Astrocyte (in vitro differentiated cells and primary cell): ENCODE data around the gene DFFB. TPM values are rescaled to one million over a fixed set of nuclear protein-coding genes. Genes with fewer than 3 reads are reported as not detected.

Experiments used
- DNase-seq: peaks from one replicate; pipeline ENCODE4 v3.0.0-alpha.2; 2010; ENCODE audit warnings: low read depth
- FAIRE-seq: peaks from 2 replicates; lab custom pipeline; 2011; peaks lifted over from hg19 to GRCh38; lab: Jason Lieb, UNC
- H2AFZ ChIP-seq: 2 replicates; pipeline ENCODE4 v1.6.0; 2012; ENCODE audit warnings: low read depth, low read length, inconsistent platforms
- H3K27ac ChIP-seq: 2 replicates; pipeline ENCODE4 v1.5.1; 2011; ENCODE audit warnings: low read depth, low read length, inconsistent platforms
- H3K27me3 ChIP-seq: 2 replicates; pipeline ENCODE4 v1.6.0; 2011; ENCODE audit warnings: low read length, inconsistent platforms; ENCODE audit not compliant: insufficient read depth
- H3K36me3 ChIP-seq: 2 replicates; pipeline ENCODE4 v1.5.1; 2011; ENCODE audit warnings: low read length, inconsistent platforms; ENCODE audit not compliant: insufficient read depth
- H3K4me1 ChIP-seq: 2 replicates; pipeline ENCODE4 v1.5.1; 2011; ENCODE audit warnings: low read length, inconsistent platforms; ENCODE audit not compliant: insufficient read depth
- H3K4me2 ChIP-seq: 2 replicates; pipeline ENCODE4 v1.6.0; 2012; ENCODE audit warnings: low read length, inconsistent platforms
- H3K4me3 ChIP-seq: 2 replicates; pipeline ENCODE4 v1.5.1; 2011; ENCODE audit warnings: low read depth, mild to moderate bottlenecking, low read length, inconsistent platforms; ENCODE audit not compliant: insufficient read depth
- H3K79me2 ChIP-seq: 2 replicates; pipeline ENCODE4 v1.6.0; 2012; ENCODE audit warnings: mild to moderate bottlenecking, low read length, inconsistent platforms; ENCODE audit not compliant: insufficient read depth
- H3K9ac ChIP-seq: 2 replicates; pipeline ENCODE4 v1.6.0; 2012; ENCODE audit warnings: mild to moderate bottlenecking, low read length, inconsistent platforms
- H3K9me3 ChIP-seq: 2 replicates; pipeline ENCODE4 v1.5.1; 2012; ENCODE audit warnings: low read depth, mild to moderate bottlenecking, low read length, inconsistent platforms; ENCODE audit not compliant: insufficient read depth
- H4K20me1 ChIP-seq: 2 replicates; pipeline ENCODE4 v1.6.0; 2012; ENCODE audit warnings: low read length, inconsistent platforms; ENCODE audit not compliant: insufficient read depth
- H3K27ac Mint-ChIP-seq: one replicate; pipeline ENCODE4 v1.8.0; 2021; ENCODE audit warnings: mild to moderate bottlenecking, mixed read lengths; ENCODE audit not compliant: unreplicated experiment
- H3K27me3 Mint-ChIP-seq: one replicate; pipeline ENCODE4 v1.8.0; 2021; ENCODE audit warnings: low read depth, mixed read lengths; ENCODE audit not compliant: unreplicated experiment
- H3K36me3 Mint-ChIP-seq: one replicate; pipeline ENCODE4 v1.8.0; 2021; ENCODE audit warnings: low read depth, mixed read lengths; ENCODE audit not compliant: unreplicated experiment
- H3K4me1 Mint-ChIP-seq: one replicate; pipeline ENCODE4 v1.8.0; 2021; ENCODE audit warnings: low read depth, mixed read lengths; ENCODE audit not compliant: unreplicated experiment
- H3K4me3 Mint-ChIP-seq: one replicate; pipeline ENCODE4 v1.8.0; 2021; ENCODE audit warnings: mild to moderate bottlenecking, moderate library complexity, mixed read lengths; ENCODE audit not compliant: unreplicated experiment
- H3K9me3 Mint-ChIP-seq: one replicate; pipeline ENCODE4 v1.8.0; 2021; ENCODE audit warnings: mild to moderate bottlenecking, mixed read lengths; ENCODE audit not compliant: unreplicated experiment
- EZH2 ChIP-seq: IDR thresholded peaks from 2 replicates; pipeline ENCODE4 v1.6.1; 2012; ENCODE audit warnings: mild to moderate bottlenecking, low read length, inconsistent platforms; ENCODE audit not compliant: insufficient read depth
- total RNA-seq: library from RNA; stranded (reverse); gene quantifications from 2 replicates; pipeline ENCODE4 v1.2.1, GENCODE V29; 2021
- TF ChIP-seq, protein P1 (sequence below): IDR thresholded peaks from 2 replicates; pipeline ENCODE4 v1.5.1; 2011; ENCODE audit warnings: low read depth, mild to moderate bottlenecking, inconsistent platforms, low read length, moderate library complexity; ENCODE audit not compliant: insufficient read depth

DFFB gene
- total RNA-seq, 1 donor from 2014 or later = 7.4 TPM

DNA sequence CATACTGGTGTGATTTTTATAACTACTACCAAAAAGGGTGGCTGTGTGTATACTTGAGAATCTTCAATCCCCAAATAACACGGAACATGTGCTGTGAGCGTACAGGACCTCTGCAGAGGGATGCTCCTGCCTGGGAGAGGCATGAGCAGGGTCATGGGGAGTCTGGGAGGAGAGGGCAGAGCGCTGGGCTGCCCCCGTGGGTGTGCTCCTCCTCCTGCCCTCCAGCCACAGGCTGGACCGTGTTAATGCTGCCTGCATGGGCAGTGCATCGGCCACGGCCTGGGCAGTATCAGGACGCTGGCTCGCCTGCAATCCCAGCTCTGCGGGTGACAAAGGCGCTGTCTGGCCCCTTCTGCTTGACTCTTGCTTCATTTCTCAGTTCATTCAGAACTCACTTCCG lies 6.4 kb upstream of the DFFB start:
- Mint-ChIP-seq H3K4me3 (no peak overlapping the region), H3K36me3 (peaks cover 4% of the 10 kb centered on the region), H3K4me1 (peaks cover 5% of the 10 kb centered on the region), H3K27me3 (no peaks in the 10 kb centered on the region), H3K27ac (no peak overlapping the region), H3K9me3 (no peaks in the 10 kb centered on the region)
- H3K27ac ChIP-seq = no peak overlapping the region
- no peak overlapping the region for H2AFZ ChIP-seq
- H3K79me2 ChIP-seq = peaks cover 33% of the 10 kb centered on the region
- no peaks in the 10 kb centered on the region for H3K27me3 ChIP-seq
- H3K9ac ChIP-seq = no peak overlapping the region
- H3K4me3 ChIP-seq = no peak overlapping the region
- H4K20me1 ChIP-seq = peaks cover 28% of the 10 kb centered on the region
- no peak overlapping the region for H3K4me2 ChIP-seq
- H3K9me3 ChIP-seq = no peaks in the 10 kb centered on the region
- TF ChIP-seq EZH2 = no peak
- TF ChIP-seq, protein P1, sequence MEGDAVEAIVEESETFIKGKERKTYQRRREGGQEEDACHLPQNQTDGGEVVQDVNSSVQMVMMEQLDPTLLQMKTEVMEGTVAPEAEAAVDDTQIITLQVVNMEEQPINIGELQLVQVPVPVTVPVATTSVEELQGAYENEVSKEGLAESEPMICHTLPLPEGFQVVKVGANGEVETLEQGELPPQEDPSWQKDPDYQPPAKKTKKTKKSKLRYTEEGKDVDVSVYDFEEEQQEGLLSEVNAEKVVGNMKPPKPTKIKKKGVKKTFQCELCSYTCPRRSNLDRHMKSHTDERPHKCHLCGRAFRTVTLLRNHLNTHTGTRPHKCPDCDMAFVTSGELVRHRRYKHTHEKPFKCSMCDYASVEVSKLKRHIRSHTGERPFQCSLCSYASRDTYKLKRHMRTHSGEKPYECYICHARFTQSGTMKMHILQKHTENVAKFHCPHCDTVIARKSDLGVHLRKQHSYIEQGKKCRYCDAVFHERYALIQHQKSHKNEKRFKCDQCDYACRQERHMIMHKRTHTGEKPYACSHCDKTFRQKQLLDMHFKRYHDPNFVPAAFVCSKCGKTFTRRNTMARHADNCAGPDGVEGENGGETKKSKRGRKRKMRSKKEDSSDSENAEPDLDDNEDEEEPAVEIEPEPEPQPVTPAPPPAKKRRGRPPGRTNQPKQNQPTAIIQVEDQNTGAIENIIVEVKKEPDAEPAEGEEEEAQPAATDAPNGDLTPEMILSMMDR = no peak
- FAIRE-seq (no peak), DNase-seq (no peak)
- no peaks in the 10 kb centered on the region for H3K4me1 ChIP-seq
- peaks cover 2% of the 10 kb centered on the region for H3K36me3 ChIP-seq

DNA sequence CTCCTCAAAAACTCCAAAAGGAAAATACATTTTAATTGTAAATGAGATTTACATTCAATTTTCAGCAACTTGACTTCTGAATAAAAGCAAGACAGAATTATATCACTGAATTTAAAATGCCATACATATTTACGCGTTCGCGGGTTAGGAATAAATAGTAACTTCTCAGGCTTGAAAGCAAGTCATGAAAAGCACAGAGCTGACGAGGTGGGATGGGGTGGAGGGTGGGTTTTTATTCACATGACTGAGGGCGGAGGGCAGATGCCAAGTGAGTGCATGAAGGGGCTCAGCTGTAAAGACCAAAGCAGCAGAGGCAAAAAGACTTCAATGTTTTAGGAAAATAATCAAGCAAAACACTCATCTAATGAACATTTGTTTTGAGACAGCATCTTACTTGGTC lies 6.0 kb upstream of the DFFB start:
- no peak overlapping the region for H3K27ac Mint-ChIP-seq
- Histone ChIP-seq H3K9me3 (no peaks in the 10 kb centered on the region), H3K79me2 (peaks cover 37% of the 10 kb centered on the region), H4K20me1 (peaks cover 32% of the 10 kb centered on the region), H3K36me3 (peaks cover 2% of the 10 kb centered on the region), H3K4me3 (no peak overlapping the region), H3K4me1 (no peaks in the 10 kb centered on the region), H3K4me2 (no peak overlapping the region), H2AFZ (no peak overlapping the region), H3K9ac (no peak overlapping the region), H3K27ac (no peak overlapping the region), H3K27me3 (no peaks in the 10 kb centered on the region)
- peaks cover 5% of the 10 kb centered on the region for H3K4me1 Mint-ChIP-seq
- no peak for TF ChIP-seq EZH2
- TF ChIP-seq, protein P1 = no peak
- H3K27me3 Mint-ChIP-seq = no peaks in the 10 kb centered on the region
- H3K9me3 Mint-ChIP-seq = no peaks in the 10 kb centered on the region
- H3K4me3 Mint-ChIP-seq = no peak overlapping the region
- H3K36me3 Mint-ChIP-seq = peaks cover 4% of the 10 kb centered on the region
- FAIRE-seq (no peak), DNase-seq (no peak)

DNA sequence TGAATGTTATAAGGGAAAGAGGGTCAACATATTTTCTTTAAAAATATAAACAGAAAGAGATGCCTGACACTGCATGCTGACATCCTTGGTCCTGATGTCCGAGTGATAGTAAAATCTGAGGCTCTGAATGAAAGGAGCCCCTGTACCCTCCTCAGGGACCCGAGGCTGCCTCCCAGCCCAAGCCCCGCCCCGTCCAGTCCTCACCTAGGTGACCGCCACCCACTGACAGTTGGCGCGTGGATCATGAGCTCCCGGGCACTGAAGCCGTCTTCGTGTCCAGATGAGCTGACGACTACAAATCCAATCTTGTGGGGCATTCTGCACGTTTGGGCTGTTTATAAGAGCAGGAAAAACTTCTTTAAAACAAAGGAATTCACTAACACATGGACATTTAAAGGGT lies 5.2 kb upstream of the DFFB start:
- TF ChIP-seq, protein P1 = no peak
- TF ChIP-seq EZH2 = no peak

More for the DNA sequence above, 5.2 kb upstream of the DFFB start:
- peaks cover 2% of the 10 kb centered on the region for H3K36me3 ChIP-seq
- Mint-ChIP-seq H3K27me3 (no peaks in the 10 kb centered on the region), H3K36me3 (peaks cover 4% of the 10 kb centered on the region), H3K4me1 (peaks cover 5% of the 10 kb centered on the region), H3K27ac (no peak overlapping the region), H3K4me3 (no peak overlapping the region), H3K9me3 (no peaks in the 10 kb centered on the region)
- H3K4me3 ChIP-seq = no peak overlapping the region
- H3K27ac ChIP-seq = no peak overlapping the region
- FAIRE-seq = no peak
- H2AFZ ChIP-seq = no peak overlapping the region
- no peaks in the 10 kb centered on the region for H3K27me3 ChIP-seq
- H3K9me3 ChIP-seq = no peaks in the 10 kb centered on the region
- no peak overlapping the region for H3K4me2 ChIP-seq
- H3K9ac ChIP-seq = no peak overlapping the region
- H3K4me1 ChIP-seq = no peaks in the 10 kb centered on the region
- peaks cover 39% of the 10 kb centered on the region for H3K79me2 ChIP-seq
- peaks cover 33% of the 10 kb centered on the region for H4K20me1 ChIP-seq
- no peak for DNase-seq
